Stimulated activated CD8-positive, alpha-beta memory T cell treated with anti-CD3 and anti-CD28 coated beads, Interleukin-4, amount 100 ng/mL, for 1 hour (primary cell): ENCODE data around the gene USP24.

Experiments
- DNase-seq, 2 donors: peaks; one replicate each; pipeline ENCODE4 v3.0.0-alpha.2; 2020; ENCODE audit warnings: low read depth in 2 of 2, low spot score in 1 of 2

The USP24 gene

GRCh38 chr1:55070293-55071164 lies 144.6 kb downstream of the USP24 start:
- DNase-seq = no peak

DNA sequence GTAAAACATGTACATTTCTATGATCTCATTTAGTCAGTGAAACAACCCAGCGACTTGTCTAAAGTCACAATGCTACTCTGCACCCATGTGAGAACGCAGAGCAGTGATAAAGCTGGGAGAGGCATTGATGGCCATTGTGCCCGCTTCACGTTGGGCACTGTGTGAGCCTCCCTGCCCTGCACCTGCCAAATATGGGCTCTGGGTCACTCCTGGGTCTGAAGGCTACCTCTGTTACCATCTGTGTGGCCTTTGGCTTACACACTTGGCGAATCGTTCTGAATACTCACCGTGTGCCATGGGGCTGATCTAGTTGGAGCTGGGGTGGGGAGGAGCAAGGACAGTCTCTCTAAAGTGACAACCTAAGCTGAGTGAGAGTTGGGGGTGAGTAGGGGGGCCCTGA lies 145.9 kb downstream of the USP24 start:
- DNase-seq = no peak

- DNase-seq = no peak
Measured at GRCh38 chr1:55068638-55069037, 146.5 kb downstream of the USP24 start.

GRCh38 chr1:55067914-55068313 lies 147.2 kb downstream of the USP24 start:
- DNase-seq = no peak

- no peak for DNase-seq
Measured at GRCh38 chr1:55067022-55067778, 148.0 kb downstream of the USP24 start.

DNA sequence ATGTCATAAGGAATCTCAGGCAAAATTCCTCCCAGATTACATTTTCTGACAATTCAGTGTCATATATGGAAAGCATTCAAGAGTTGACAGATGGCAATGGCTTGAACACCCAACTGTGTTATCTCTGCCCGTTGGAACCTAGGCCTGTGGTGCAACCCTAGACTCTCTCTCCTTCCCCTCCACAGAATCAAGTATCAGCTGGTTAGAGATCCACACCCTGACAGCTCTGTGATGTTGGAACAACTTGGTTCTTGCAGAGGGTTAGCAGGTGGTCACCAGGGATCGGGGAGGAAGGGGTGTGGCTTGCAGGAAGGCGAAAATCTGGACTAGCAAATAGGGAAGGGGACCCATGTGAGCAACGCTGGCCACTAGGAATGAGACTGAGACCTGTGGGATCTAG lies 149.5 kb downstream of the USP24 start:
- no peak for DNase-seq

DNA sequence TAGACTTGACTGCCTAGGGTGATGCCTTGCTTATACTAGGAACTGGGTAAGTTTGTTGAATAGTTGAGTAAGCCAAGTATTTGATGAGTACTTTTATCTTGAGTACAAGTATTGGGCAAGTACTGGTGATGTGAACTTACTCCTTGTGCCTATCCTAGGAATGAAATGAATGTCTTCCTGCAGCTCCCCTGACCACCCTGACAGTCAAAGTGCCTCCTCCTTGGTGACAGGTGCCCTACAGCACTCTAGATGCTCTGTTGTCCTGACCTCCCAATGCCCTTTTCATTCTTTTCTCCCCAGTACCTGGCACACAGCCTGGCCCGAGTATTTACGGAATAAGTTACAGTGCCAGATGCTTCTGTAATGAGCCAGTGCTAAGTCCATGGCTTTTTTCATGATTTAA lies 150.3 kb downstream of the USP24 start:
- no peak for DNase-seq

DNA sequence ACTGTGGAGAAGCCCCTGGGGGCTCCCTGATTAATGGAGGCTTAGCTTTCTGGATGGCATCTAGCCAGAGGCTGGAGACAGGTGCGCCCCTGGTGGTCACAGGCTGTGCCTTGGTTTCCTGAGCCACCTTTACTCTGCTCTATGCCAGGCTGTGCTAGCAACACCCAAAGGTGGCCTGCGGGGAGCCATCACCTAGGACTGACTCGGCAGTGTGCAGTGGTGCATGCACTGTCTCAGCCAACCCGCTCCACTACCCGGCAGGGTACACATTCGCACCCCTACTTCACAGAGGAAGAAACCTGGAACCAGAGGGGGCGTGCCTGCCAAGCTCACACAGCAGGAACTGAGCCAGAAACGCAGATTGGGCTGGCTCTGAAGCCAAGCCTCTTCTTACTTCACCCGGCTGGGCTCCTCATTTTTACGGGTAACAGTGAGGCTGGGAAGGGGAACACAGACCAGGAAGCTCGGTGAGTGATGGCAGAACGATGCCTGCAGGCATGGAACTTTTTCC lies 151.0 kb downstream of the USP24 start:
- DNase-seq = no peak

- DNase-seq = no peak
Measured at GRCh38 chr1:55063577-55063942, 151.6 kb downstream of the USP24 start.

DNA sequence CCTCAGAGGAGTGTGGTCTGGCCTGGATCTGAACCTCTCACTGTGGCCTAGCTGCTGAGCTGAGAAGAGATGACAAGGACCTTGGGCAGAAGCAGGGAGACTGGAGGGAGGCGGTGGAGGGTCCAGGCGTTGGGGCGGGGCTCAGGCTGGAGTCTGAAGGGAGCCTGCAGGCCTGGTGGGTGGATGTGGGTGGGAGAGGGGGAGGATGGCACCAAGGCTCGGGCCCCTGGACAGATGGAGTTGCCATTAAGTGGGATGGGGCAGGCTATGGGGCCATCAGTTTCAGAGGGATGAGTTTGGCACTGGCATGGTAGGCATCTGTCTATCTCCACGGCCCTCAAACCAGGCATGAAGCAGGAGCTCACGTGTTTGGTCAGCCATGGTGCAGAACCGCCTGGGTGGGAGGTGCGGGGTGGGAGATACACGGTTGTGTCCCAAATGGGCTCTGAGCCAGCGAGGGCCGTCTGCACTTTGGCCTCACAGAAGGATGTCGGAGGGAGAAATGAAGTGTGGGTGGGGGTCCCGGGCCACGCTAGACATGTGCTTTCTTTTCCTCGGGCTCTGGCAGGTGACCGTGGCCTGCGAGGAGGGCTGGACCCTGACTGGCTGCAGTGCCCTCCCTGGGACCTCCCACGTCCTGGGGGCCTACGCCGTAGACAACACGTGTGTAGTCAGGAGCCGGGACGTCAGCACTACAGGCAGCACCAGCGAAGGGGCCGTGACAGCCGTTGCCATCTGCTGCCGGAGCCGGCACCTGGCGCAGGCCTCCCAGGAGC lies 152.2 kb downstream of the USP24 start:
- no peak for DNase-seq

DNA sequence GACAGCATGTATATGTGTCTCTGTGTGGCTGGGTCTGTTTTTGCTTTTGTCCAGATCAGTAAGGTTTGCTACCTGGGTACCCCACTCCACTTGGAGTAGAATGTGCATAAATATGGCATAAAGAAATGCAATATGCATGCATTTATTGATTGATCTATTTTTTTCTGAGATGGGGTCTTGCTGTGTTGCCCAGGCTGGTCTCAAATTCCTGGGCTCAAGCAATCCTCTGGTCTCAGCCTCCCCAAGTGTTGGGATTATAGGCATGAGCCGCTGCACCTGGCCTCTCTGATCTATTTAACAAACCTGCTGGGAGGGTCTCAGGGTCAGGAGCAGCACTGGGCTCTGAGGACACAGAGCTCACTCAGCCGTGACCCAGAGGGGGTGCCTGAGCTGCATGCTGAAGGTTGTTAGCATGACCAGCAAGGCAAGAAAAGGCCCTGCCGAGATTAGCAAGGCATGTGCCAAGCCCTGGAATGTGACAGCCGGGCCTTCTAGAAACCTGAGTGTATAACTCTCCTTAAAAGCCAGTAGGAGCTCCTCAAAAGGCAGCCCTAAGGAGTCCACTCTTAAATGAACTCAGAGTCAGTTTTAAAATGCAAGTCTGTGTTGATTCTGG lies 153.3 kb downstream of the USP24 start:
- no peak for DNase-seq

- DNase-seq = no peak
Measured at GRCh38 chr1:55061000-55061705, 154.0 kb downstream of the USP24 start.

DNA sequence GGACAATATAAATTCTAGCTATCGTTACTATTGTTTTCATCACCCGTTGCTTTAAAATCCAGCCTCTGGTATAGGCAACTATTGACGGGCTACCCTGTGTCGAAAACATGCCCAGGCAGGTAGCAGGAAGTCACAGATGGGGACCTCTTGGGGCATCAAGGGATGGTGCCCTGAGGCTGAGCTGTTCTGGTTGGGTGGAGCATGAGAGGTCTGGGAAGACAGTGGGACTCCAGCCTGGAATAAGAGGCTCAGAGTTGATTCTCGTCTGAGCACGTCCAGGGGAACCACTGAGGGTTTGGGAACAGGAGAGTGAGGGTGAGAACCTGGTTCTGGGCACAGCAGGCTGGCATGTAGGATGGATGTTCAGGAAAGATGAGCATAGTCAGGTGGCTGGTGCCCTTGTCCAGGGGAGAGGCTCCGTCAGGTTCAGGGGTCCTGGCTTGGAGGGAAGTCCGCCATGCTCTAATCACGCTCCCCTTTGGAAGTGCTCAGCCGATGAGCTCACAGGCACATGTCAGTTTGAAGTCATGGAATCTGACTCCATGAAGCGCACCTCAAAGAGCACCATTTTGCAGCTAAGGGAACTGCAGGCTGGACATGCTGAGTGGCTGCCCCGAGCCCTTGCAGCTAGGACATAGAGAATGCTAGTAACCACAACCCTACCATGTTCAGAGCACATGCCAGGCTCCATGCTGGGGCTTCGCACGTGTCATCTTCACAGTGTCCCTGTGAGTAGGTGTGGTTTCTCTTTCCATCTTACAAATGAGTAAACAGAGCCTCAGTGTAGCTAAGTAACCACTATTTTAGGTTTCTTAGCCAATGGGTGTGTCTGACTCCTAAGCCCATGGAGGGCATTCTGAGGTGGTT lies 154.8 kb downstream of the USP24 start:
- DNase-seq = no peak

DNA sequence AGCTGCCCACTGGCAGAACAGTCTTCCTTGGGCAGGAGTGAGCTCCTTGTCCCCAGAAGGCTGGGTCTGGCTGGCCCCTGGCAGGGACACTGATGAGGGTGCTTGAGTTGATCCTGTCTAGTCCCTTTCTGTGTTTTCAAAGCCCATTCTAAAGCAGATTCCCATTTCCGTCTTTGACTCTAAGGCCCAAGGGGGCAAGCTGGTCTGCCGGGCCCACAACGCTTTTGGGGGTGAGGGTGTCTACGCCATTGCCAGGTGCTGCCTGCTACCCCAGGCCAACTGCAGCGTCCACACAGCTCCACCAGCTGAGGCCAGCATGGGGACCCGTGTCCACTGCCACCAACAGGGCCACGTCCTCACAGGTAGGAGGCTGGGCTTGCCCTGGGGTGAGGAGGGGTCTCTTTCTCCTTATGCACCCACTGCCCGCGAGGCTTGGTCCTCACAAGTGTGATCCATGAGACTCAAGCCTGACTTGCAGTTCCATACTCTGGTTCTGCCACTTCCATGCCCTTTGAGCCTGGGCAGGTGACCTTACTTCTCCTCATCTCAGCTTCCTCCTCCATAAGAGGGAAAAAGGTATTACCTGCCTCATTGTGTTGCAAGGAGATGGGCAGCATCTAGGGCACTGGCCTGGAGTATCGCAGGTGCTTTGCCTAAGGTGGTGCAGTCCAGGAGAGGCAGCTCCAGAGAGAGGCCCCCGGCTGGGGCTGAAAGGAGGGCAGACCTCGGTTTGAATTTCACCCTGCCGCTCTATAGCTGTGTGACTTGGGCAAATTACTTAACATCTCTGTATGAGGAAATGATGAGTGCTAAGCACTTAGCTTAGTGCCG lies 155.6 kb downstream of the USP24 start:
- no peak for DNase-seq

DNA sequence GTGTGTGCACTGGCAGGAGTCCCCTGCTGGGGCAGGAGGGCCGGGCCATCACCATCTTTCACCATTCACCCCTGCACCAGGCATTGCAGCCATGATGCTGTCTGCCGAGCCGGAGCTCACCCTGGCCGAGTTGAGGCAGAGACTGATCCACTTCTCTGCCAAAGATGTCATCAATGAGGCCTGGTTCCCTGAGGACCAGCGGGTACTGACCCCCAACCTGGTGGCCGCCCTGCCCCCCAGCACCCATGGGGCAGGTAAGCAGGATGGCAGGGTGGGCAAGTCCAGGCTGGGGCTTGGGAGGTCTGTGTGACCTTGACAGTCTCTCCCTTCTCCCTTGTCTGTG lies 157.2 kb downstream of the USP24 start:
- no peak for DNase-seq

DNA sequence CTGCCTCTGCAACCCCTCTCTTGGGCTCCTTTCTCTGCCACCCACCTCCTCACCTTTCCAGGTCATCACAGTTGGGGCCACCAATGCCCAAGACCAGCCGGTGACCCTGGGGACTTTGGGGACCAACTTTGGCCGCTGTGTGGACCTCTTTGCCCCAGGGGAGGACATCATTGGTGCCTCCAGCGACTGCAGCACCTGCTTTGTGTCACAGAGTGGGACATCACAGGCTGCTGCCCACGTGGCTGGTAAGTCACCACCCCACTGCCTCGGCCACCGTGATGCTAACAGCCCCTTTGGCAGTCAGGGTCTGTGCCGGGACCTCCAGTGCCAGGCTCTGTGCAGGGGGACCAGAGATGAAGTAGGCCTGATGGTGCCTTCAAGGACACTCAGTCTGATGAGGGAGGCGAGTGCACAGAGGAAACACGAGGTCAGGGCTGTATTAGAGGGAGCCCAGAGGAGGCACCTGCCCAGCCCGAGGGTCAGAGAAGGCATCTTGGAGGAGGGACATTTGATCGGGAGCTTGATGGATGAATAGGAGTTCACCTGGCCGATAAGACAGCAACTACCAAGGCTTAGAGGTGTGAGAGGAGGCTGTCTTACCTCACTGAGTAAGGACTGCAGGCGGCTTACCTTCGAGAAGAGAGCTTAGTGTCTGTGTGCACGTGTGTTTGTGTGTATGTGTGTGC lies 157.8 kb downstream of the USP24 start:
- DNase-seq = no peak

- no peak for DNase-seq
Measured at GRCh38 chr1:55056632-55056992, 158.6 kb downstream of the USP24 start.

DNA sequence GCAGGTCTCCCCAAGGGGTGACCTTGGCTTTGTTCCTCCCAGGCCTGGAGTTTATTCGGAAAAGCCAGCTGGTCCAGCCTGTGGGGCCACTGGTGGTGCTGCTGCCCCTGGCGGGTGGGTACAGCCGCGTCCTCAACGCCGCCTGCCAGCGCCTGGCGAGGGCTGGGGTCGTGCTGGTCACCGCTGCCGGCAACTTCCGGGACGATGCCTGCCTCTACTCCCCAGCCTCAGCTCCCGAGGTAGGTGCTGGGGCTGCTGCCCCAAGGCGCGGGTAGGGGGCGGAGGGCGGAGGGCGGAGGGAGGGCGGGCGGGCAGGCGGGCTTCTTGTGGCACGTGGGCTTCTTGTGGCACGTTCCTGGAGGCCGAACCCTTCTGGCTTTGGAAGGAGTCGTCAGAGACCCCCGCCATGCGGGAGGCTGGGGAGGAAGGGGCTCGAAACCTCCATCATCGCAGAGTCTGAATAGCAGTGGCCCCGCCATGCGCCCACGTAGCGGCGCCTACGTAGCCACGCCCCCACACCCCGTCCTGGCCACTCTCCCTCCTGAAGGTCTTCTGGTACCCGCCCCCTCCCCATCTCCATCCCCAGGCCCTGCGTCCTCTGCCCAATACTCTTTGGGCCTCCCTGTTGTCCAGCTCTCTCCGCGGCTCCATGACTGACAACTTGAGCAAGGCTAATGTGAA lies 159.1 kb downstream of the USP24 start:
- DNase-seq = no peak
